GM23338 (cell line): ENCODE data around the gene C17orf50. TPM values are rescaled to one million over a fixed set of nuclear protein-coding genes. Genes with fewer than 3 reads are reported as not detected.

Experiments
- ATAC-seq: fragments of 200-7000 bp; cut with Tn5 transposase; 3 replicates; pipeline ENCODE4 v1.9.1; 2020
- DNase-seq: peaks from one replicate; pipeline ENCODE4 v3.0.0-alpha.2; 2015; ENCODE audit warnings: low spot score
- H2AFZ ChIP-seq: fragments of 200-600 bp; sonication (generic); 2 replicates; pipeline ENCODE4 v1.8.0; 2016; ENCODE audit warnings: antibody characterized with exemption, mild to moderate bottlenecking, moderate library complexity
- H3F3A ChIP-seq: fragments of 200-600 bp; sonication (generic); replicated peaks from 2 replicates; pipeline ENCODE4 v1.8.0; 2017; ENCODE audit warnings: antibody characterized with exemption, mixed run types, low read depth
- H3K27ac ChIP-seq: fragments of 200-600 bp; sonication (generic); 2 replicates; pipeline ENCODE4 v1.6.1; 2016; ENCODE audit warnings: low read depth
- H3K27me3 ChIP-seq: fragments of 200-600 bp; sonication (generic); 2 replicates; pipeline ENCODE4 v1.8.0; 2016; ENCODE audit warnings: mild to moderate bottlenecking, mixed run types, moderate library complexity; ENCODE audit not compliant: insufficient read depth
- H3K36me3 ChIP-seq: fragments of 200-600 bp; sonication (generic); 2 replicates; pipeline ENCODE4 v1.8.0; 2016; ENCODE audit warnings: mild to moderate bottlenecking; ENCODE audit not compliant: insufficient read depth
- H3K4me1 ChIP-seq: fragments of 200-600 bp; sonication (generic); 2 replicates; pipeline ENCODE4 v1.8.0; 2016; ENCODE audit warnings: mild to moderate bottlenecking, moderate library complexity; ENCODE audit not compliant: insufficient read depth
- H3K4me2 ChIP-seq: fragments of 200-600 bp; sonication (generic); 2 replicates; pipeline ENCODE4 v1.7.1; 2017; ENCODE audit warnings: mixed run types
- H3K4me3 ChIP-seq: fragments of 200-600 bp; sonication (generic); 2 replicates; pipeline ENCODE4 v1.6.1; 2016; ENCODE audit warnings: mixed run types
- H3K79me2 ChIP-seq: fragments of 200-600 bp; sonication (generic); replicated peaks from 2 replicates; pipeline ENCODE4 v1.8.0; 2017; ENCODE audit warnings: mild to moderate bottlenecking; ENCODE audit not compliant: insufficient read depth
- H3K9me2 ChIP-seq: fragments of 200-600 bp; sonication (generic); 2 replicates; pipeline ENCODE4 v1.8.0; 2017; ENCODE audit not compliant: insufficient read depth
- H4K20me1 ChIP-seq: fragments of 200-600 bp; sonication (generic); replicated peaks from 2 replicates; pipeline ENCODE4 v1.8.0; 2017; ENCODE audit warnings: mild to moderate bottlenecking; ENCODE audit not compliant: insufficient read depth
- H3K27ac Mint-ChIP-seq: 2 replicates; pipeline ENCODE4 v1.8.0; 2020; ENCODE audit warnings: inconsistent platforms, mild to moderate bottlenecking, moderate library complexity, mixed read lengths
- H3K27me3 Mint-ChIP-seq: 3 replicates; pipeline ENCODE4 v1.8.0; 2022; ENCODE audit warnings: low read depth, mild to moderate bottlenecking, moderate library complexity, mixed read lengths, inconsistent platforms; ENCODE audit not compliant: insufficient read depth, poor library complexity
- H3K36me3 Mint-ChIP-seq: 3 replicates; pipeline ENCODE4 v1.8.0; 2021; ENCODE audit warnings: low read depth, mild to moderate bottlenecking, inconsistent platforms, moderate library complexity, mixed read lengths
- H3K4me1 Mint-ChIP-seq: 3 replicates; pipeline ENCODE4 v1.8.0; 2020; ENCODE audit warnings: mild to moderate bottlenecking, inconsistent platforms, mixed read lengths
- H3K4me3 Mint-ChIP-seq: 3 replicates; pipeline ENCODE4 v1.8.0; 2021; ENCODE audit warnings: moderate library complexity, mild to moderate bottlenecking, inconsistent platforms, mixed read lengths
- H3K9me3 Mint-ChIP-seq: 3 replicates; pipeline ENCODE4 v1.8.0; 2020; ENCODE audit warnings: moderate library complexity, mild to moderate bottlenecking, inconsistent platforms, mixed read lengths
- ETS1 ChIP-seq: IDR thresholded peaks from 2 replicates; pipeline ENCODE4 v1.6.1; 2016; ENCODE audit warnings: antibody characterized with exemption
- EZH2 ChIP-seq: fragments of 200-600 bp; sonication (generic); IDR thresholded peaks from one replicate; pipeline ENCODE4 v1.8.0; 2017; ENCODE audit warnings: antibody characterized with exemption, mild to moderate bottlenecking, low read depth; ENCODE audit not compliant: unreplicated experiment
- NANOG ChIP-seq: IDR thresholded peaks from 2 replicates; pipeline ENCODE4 v1.6.1; 2016; ENCODE audit warnings: antibody characterized with exemption, borderline replicate concordance
- ZNF114 ChIP-seq: fragments of 250-450 bp; sonication (Bioruptor Pico); IDR thresholded peaks from 2 replicates; pipeline ENCODE4 v1.5.0; 2020; ENCODE audit warnings: mild to moderate bottlenecking, moderate library complexity
- polyA plus RNA-seq: library from polyadenylated mRNA; unstranded; fragments of >200 nt; fragmentation: Nextera tagmentation; extraction: Ambion mirVana; gene quantifications from 2 replicates; pipeline ENCODE4 v1.2.1, GENCODE V29; 2016
- total RNA-seq: library from RNA; depleted of rRNA; stranded (reverse); fragments of >200 nt; shearing (Covaris generic); gene quantifications from 2 replicates; pipeline ENCODE4 v1.2.3, GENCODE V29; 2014; rRNA removed

The C17orf50 gene
- total and polyA plus RNA-seq, 2 experiments from 2014 or later = 0.74 to 1.6 TPM

GRCh38 chr17:35812456-35812855, 51.8 kb downstream of the C17orf50 start:
- no peaks in the 10 kb centered on the region for H3K9me2 ChIP-seq
- H3K4me2 ChIP-seq = no peak overlapping the region
- H3K9me3 Mint-ChIP-seq = no peaks in the 10 kb centered on the region; the same call in 2 of the 3 replicates
- peaks cover 9% of the 10 kb centered on the region for H3K27me3 Mint-ChIP-seq
- no peaks in the 10 kb centered on the region for H3F3A ChIP-seq
- H3K4me3 Mint-ChIP-seq = 0 out of 3 replicates have a peak overlapping the region, but pooled peaks have one; percentile 95
- no peak overlapping the region for H3K27ac Mint-ChIP-seq
- H3K27me3 ChIP-seq = no peaks in the 10 kb centered on the region
- no peak overlapping the region for H2AFZ ChIP-seq
- H4K20me1 ChIP-seq = peaks cover 52% of the 10 kb centered on the region
- DNase-seq (no peak), ATAC-seq (no peak)
- peaks cover 53% of the 10 kb centered on the region for H3K36me3 Mint-ChIP-seq
- no peak overlapping the region for H3K27ac ChIP-seq
- peaks cover 81% of the 10 kb centered on the region for H3K79me2 ChIP-seq
- peaks cover 8% of the 10 kb centered on the region; the same call in 1 of the 2 replicates for H3K36me3 ChIP-seq
- no peak for TF ChIP-seq EZH2
- no peak for TF ChIP-seq ZNF114 (CRISPR knock-in tag)
- TF ChIP-seq ETS1 = no peak
- TF ChIP-seq NANOG = no peak
- peaks cover 23% of the 10 kb centered on the region for H3K4me1 Mint-ChIP-seq
- peaks cover 18% of the 10 kb centered on the region for H3K4me1 ChIP-seq
- no peak overlapping the region for H3K4me3 ChIP-seq

Other genes starting within 250 kb of the C17orf50 start
- gene SLFN12L, start 223.2 kb upstream of the C17orf50 start, total RNA-seq = not detected in 2 replicates
- not detected in 2 replicates for gene SLFN12L, start 223.2 kb upstream of the C17orf50 start, polyA plus RNA-seq
- 0.10 TPM in 1 of 2 replicates, not detected in the other for gene SLFN14, start 200.1 kb upstream of the C17orf50 start, total RNA-seq
- not detected in 2 replicates for gene SLFN14, start 200.1 kb upstream of the C17orf50 start, polyA plus RNA-seq
- gene PEX12, start 182.3 kb upstream of the C17orf50 start, total RNA-seq = 1.9 and 2.1 TPM in 2 replicates
- gene PEX12, start 182.3 kb upstream of the C17orf50 start, polyA plus RNA-seq = 1.5 and 2.3 TPM in 2 replicates
- gene AP2B1, start 173.6 kb upstream of the C17orf50 start, total RNA-seq = 119 and 144 TPM in 2 replicates
- 82.1 and 89.7 TPM in 2 replicates for gene AP2B1, start 173.6 kb upstream of the C17orf50 start, polyA plus RNA-seq
- 23.1 and 26.2 TPM in 2 replicates for gene RASL10B, start 29.2 kb upstream of the C17orf50 start, total RNA-seq
- gene RASL10B, start 29.2 kb upstream of the C17orf50 start, polyA plus RNA-seq = 6.2 and 7.1 TPM in 2 replicates
- gene GAS2L2, start 7.6 kb upstream of the C17orf50 start, total RNA-seq = not detected in 2 replicates
- gene GAS2L2, start 7.6 kb upstream of the C17orf50 start, polyA plus RNA-seq = 0.06 TPM in 1 of 2 replicates, not detected in the other
- not detected in 2 replicates for gene MMP28, start 34.8 kb downstream of the C17orf50 start, total RNA-seq
- gene MMP28, start 34.8 kb downstream of the C17orf50 start, polyA plus RNA-seq = not detected in 2 replicates
- 109 and 148 TPM in 2 replicates for gene TAF15, start 48.6 kb downstream of the C17orf50 start, total RNA-seq
- gene TAF15, start 48.6 kb downstream of the C17orf50 start, polyA plus RNA-seq = 28.2 and 33.8 TPM in 2 replicates
- gene HEATR9, start 108.0 kb downstream of the C17orf50 start, total RNA-seq = not detected in 2 replicates
- not detected in 2 replicates for gene HEATR9, start 108.0 kb downstream of the C17orf50 start, polyA plus RNA-seq
- gene CCL5, start 119.5 kb downstream of the C17orf50 start, total RNA-seq = not detected in 2 replicates
- not detected in 2 replicates for gene CCL5, start 119.5 kb downstream of the C17orf50 start, polyA plus RNA-seq
- 3.9 and 5.2 TPM in 2 replicates for gene RDM1, start 169.9 kb downstream of the C17orf50 start, total RNA-seq
- 7.3 and 8.8 TPM in 2 replicates for gene RDM1, start 169.9 kb downstream of the C17orf50 start, polyA plus RNA-seq
- gene LYZL6, start 182.8 kb downstream of the C17orf50 start, total RNA-seq = not detected in 2 replicates
- gene LYZL6, start 182.8 kb downstream of the C17orf50 start, polyA plus RNA-seq = not detected in 2 replicates
- gene CCL16, start 220.6 kb downstream of the C17orf50 start, total RNA-seq = not detected in 2 replicates
- gene CCL16, start 220.6 kb downstream of the C17orf50 start, polyA plus RNA-seq = not detected in 2 replicates
- gene CCL14, start 225.8 kb downstream of the C17orf50 start, total RNA-seq = not detected in 2 replicates
- not detected in 2 replicates for gene CCL14, start 225.8 kb downstream of the C17orf50 start, polyA plus RNA-seq
- not detected in 2 replicates for gene CCL15, start 240.7 kb downstream of the C17orf50 start, total RNA-seq
- gene CCL15, start 240.7 kb downstream of the C17orf50 start, polyA plus RNA-seq = not detected in 2 replicates